ENCODE data around the gene B2M. TPM values are rescaled to one million over a fixed set of nuclear protein-coding genes. Genes with fewer than 3 reads are reported as not detected.
A peak's percentile ranks its signal among the peaks of the same experiment; 100 is the strongest.
"Not testable (repeated sequence)": the region's sequence is repeated elsewhere in the genome, so short reads cannot be mapped to it uniquely, and the experiment has no call there.

B2M gene
- total RNA-seq, 1 experiment from 2014 or later, result 388 TPM

DNA sequence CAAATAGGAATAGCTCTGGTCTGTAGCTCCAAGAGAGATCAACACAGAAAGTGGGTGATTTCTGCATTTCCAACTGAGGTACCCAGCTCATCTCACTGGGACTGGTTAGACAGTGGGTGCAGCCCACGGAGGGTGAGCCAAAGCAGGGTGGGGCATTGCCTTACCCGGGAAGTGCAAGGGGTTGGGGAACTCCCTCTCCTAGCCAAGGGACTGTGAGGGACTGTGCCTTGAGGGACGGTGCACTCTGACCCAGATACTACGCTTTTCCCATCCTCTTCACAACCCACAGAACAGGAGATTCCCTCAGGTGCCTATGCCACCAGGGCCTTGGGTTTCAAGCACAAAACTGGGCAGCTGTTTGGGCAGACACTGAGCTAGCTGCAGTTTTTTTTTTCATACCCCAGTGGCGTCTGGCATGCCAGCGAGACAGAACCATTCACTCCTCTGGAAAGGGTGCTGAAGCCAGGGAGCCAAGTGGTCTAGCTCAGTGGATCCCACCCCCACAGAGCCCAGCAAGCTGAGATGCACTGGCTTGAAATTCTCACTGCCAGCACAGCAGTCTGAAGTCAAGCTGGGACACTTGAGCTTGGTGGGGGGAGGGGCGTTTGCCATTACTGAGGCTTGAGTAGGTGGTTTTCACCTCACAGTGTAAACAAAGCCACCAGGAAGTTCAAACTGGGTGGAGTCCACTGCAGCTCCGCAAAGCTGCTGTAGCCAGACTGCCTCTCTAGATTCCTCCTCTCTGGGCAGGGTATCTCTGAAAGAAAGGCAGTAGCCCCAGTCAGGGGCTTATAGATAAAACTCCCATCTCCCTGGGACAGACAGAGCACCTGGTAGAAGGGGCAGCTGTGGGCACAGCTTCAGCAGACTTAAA is 28.3 kb upstream of the B2M start:
- H3K36me3 ChIP-seq (ENCODE audit: control insufficient read depth in 1 of 2, insufficient read depth in 2 of 2, low read length in 2 of 2); H3K27me3 ChIP-seq (ENCODE audit: insufficient read depth, low read length); BruUV-seq (replicated peaks); H3K27ac ChIP-seq (ENCODE audit: low read depth, low read length); intact Hi-C loops (cut with micrococcal nuclease); H4K20me1 ChIP-seq (ENCODE audit: insufficient read depth); H3K79me2 ChIP-seq (ENCODE audit: insufficient read depth, low read length); H3K9me3 ChIP-seq (ENCODE audit: control insufficient read depth in 1 of 2, insufficient read depth in 1 of 2, low read depth in 1 of 2, low read length in 2 of 2); H3K9me2 ChIP-seq (ENCODE audit: insufficient read depth): not testable (repeated sequence)
- ChIA-PET POLR2A (interaction anchor here (0.8 to 2.7 kb wide), 6 partner anchors 12 to 46 kb away, joined by 3 to 12 read pairs (median 8); partner anchors contain the start of genes B2M, PATL2 and SPG11), RAD21 (ENCODE audit: low non-redundant PET in 1 of 2, low total read pairs in 2 of 2, uncharacterized antibody in 2 of 2, unreplicated experiment in 2 of 2) (interaction anchor here in 1 of 2 experiments (0.7 kb wide), 1 partner anchor 15 kb away, joined by 3 read pairs; no protein-coding TSS in a partner anchor), CTCF (interaction anchor here (1.3 to 3.2 kb wide), 2 partner anchors 17 to 19 kb away, joined by 4 to 20 read pairs; partner anchors contain the start of gene SPG11)
- H3K4me1 ChIP-seq (ENCODE audit: control insufficient read depth in 1 of 2, insufficient read depth in 2 of 2, low read length in 2 of 2), result peaks cover 6 to 20% of the 10 kb centered on the region in 2 experiments; a peak in 3 of 4 replicates
- TF ChIP-seq CBX3 (IDR thresholded peaks at IDR 0.05; ENCODE audit: low read depth) (peak; percentile 58; the same call in 1 of the 2 replicates), SIN3A (IDR thresholded peaks at IDR 0.05; ENCODE audit: low read depth) (0 out of 2 replicates have a peak, but pooled peaks have one; percentile 8), EGR1 (IDR thresholded peaks at IDR 0.05; ENCODE audit: low read depth) (0 out of 2 replicates have a peak, but pooled peaks have one; percentile 45), SP1 (IDR thresholded peaks at IDR 0.05; ENCODE audit: low read depth) (peak; percentile 34; the same call in 1 of the 2 replicates), ELF1 (IDR thresholded peaks at IDR 0.05; ENCODE audit: borderline replicate concordance, low read depth) (peak; percentile 16; the same call in 1 of the 2 replicates)
- peak overlapping the region; percentile 85 for H2AFZ ChIP-seq (ENCODE audit: low read depth, low read length, poor library complexity, severe bottlenecking)
- H3K4me3 ChIP-seq (replicated peaks in 1 of 2; ENCODE audit: low read depth in 1 of 2, low read length in 2 of 2), result peak overlapping the region; percentile 9 to 43; a peak in 3 of 4 replicates
- DNase-seq (ENCODE audit: low read depth, low spot score) (peak; percentile 21), ATAC-seq (peak; percentile 82)
- H3K4me2 ChIP-seq (ENCODE audit: low read length), result peak overlapping the region; percentile 73
- H3K9ac ChIP-seq (ENCODE audit: low read length), result peak overlapping the region; percentile 38

DNA sequence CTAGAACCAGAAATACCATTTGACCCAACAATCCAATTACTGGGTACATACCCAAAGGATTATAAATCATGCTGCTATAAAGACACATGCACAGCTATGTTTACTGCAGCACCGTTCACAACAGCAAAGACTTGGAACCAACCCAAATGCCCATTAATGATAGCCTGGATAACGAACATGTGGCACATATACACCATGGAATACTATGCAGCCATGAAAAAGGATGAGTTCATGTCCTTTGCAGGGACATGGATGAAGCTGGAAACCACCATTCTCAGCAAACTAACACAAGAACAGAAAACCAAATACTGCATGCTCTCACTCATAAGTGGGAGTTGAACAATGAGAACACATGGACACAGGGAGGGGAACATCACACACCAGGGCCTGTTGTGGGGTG is 22.0 kb upstream of the B2M start:
- RAD21 ChIA-PET (ENCODE audit: low non-redundant PET in 1 of 2, low total read pairs in 2 of 2, uncharacterized antibody in 2 of 2, unreplicated experiment in 2 of 2); BruUV-seq (replicated peaks); H3K4me1 ChIP-seq (ENCODE audit: control insufficient read depth in 1 of 2, insufficient read depth in 2 of 2, low read length in 2 of 2); DNase-seq (ENCODE audit: low read depth, low spot score); ATAC-seq; H3K79me2 ChIP-seq (ENCODE audit: insufficient read depth, low read length); H3K4me3 ChIP-seq (replicated peaks in 1 of 2; ENCODE audit: low read depth in 1 of 2, low read length in 2 of 2); H3K27me3 ChIP-seq (ENCODE audit: insufficient read depth, low read length); H3K36me3 ChIP-seq (ENCODE audit: control insufficient read depth in 1 of 2, insufficient read depth in 2 of 2, low read length in 2 of 2); CTCF ChIA-PET; H3K9ac ChIP-seq (ENCODE audit: low read length); POLR2A ChIA-PET; H4K20me1 ChIP-seq (ENCODE audit: insufficient read depth); H3K4me2 ChIP-seq (ENCODE audit: low read length); H2AFZ ChIP-seq (ENCODE audit: low read depth, low read length, poor library complexity, severe bottlenecking); H3K9me2 ChIP-seq (ENCODE audit: insufficient read depth); H3K27ac ChIP-seq (ENCODE audit: low read depth, low read length); H3K9me3 ChIP-seq (ENCODE audit: control insufficient read depth in 1 of 2, insufficient read depth in 1 of 2, low read depth in 1 of 2, low read length in 2 of 2); intact Hi-C loops (cut with micrococcal nuclease): not testable (repeated sequence)

DNA sequence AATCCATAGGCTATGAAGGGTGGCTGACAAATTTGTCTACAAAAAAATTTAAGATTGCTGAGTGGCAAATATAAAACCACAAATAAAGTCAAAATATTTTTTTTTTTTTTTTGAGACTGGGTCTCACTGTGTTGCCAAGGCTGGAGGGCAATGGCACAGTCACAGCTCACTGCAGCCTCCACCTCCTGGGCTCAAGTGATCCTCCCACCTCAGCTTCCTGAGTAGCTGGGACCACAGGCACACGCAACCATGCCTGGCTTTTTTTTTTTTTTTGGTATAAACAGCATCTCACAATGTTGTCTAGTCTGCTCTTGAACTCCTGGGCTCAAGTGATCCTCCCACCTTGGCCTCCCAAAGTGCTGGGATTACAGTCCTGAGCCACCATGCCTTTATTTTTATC is 21.1 kb upstream of the B2M start:
- H3K27ac ChIP-seq (ENCODE audit: low read depth, low read length); H3K27me3 ChIP-seq (ENCODE audit: insufficient read depth, low read length); RAD21 ChIA-PET (ENCODE audit: low non-redundant PET in 1 of 2, low total read pairs in 2 of 2, uncharacterized antibody in 2 of 2, unreplicated experiment in 2 of 2); H3K79me2 ChIP-seq (ENCODE audit: insufficient read depth, low read length); H3K9me3 ChIP-seq (ENCODE audit: control insufficient read depth in 1 of 2, insufficient read depth in 1 of 2, low read depth in 1 of 2, low read length in 2 of 2); BruUV-seq (replicated peaks); DNase-seq (ENCODE audit: low read depth, low spot score); H3K9me2 ChIP-seq (ENCODE audit: insufficient read depth); H3K4me2 ChIP-seq (ENCODE audit: low read length); H3K9ac ChIP-seq (ENCODE audit: low read length); H2AFZ ChIP-seq (ENCODE audit: low read depth, low read length, poor library complexity, severe bottlenecking); intact Hi-C loops (cut with micrococcal nuclease); H4K20me1 ChIP-seq (ENCODE audit: insufficient read depth); ATAC-seq; H3K4me3 ChIP-seq (replicated peaks in 1 of 2; ENCODE audit: low read depth in 1 of 2, low read length in 2 of 2); H3K4me1 ChIP-seq (ENCODE audit: control insufficient read depth in 1 of 2, insufficient read depth in 2 of 2, low read length in 2 of 2); H3K36me3 ChIP-seq (ENCODE audit: control insufficient read depth in 1 of 2, insufficient read depth in 2 of 2, low read length in 2 of 2): not testable (repeated sequence)
- CTCF ChIA-PET, result interaction anchor here (1.2 kb wide), 1 partner anchor 23 kb away, joined by 3 read pairs; no protein-coding TSS in a partner anchor
- POLR2A ChIA-PET, result interaction anchor here (1.0 kb wide), 1 partner anchor 37 kb away, joined by 3 read pairs; no protein-coding TSS in a partner anchor
